ENCODE data around the gene CUL7. TPM values are rescaled to one million over a fixed set of nuclear protein-coding genes. Genes with fewer than 3 reads are reported as not detected.

Gene CUL7
- 46.1 and 54.8 TPM in 2 replicates for total RNA-seq

GRCh38 chr6:43053545-43054205, at the start of gene CUL7:
Gene CUL7, minus strand, starts transcription at chr6:43053851. Its CDS starts 1,063 bp downstream, at chr6:43052788.
- no peak for TF ChIP-seq CTCF (IDR thresholded peaks at IDR 0.05; ENCODE audit: insufficient read depth, low read depth, low read length)
- DNase-seq (ENCODE audit: low read depth), result peak; percentile 95
- peak within 1 kb of the TSS; percentile 93 for H3K4me3 ChIP-seq (ENCODE audit: low read depth, low read length)

- no peak for TF ChIP-seq CTCF (IDR thresholded peaks at IDR 0.05; ENCODE audit: insufficient read depth, low read depth, low read length)
Observed at GRCh38 chr6:43101497-43101896, 47.8 kb upstream of the CUL7 start.

GRCh38 chr6:43097502-43097901, 43.9 kb upstream of the CUL7 start:
- no peak for TF ChIP-seq CTCF (IDR thresholded peaks at IDR 0.05; ENCODE audit: insufficient read depth, low read depth, low read length)
- no peak overlapping the region for H3K4me3 ChIP-seq (ENCODE audit: low read depth, low read length)
- DNase-seq (ENCODE audit: low read depth), result no peak

More at GRCh38 chr6:43101497-43101896, 47.8 kb upstream of the CUL7 start:
- H3K4me3 ChIP-seq (ENCODE audit: low read depth, low read length), result no peak overlapping the region
- no peak for DNase-seq (ENCODE audit: low read depth)

GRCh38 chr6:43097098-43097489, 43.4 kb upstream of the CUL7 start:
- no peak for DNase-seq (ENCODE audit: low read depth)
- H3K4me3 ChIP-seq (ENCODE audit: low read depth, low read length), result no peak overlapping the region

GRCh38 chr6:43096451-43097097, 42.9 kb upstream of the CUL7 start:
- no peak overlapping the region for H3K4me3 ChIP-seq (ENCODE audit: low read depth, low read length)
- TF ChIP-seq CTCF (IDR thresholded peaks at IDR 0.05; ENCODE audit: insufficient read depth, low read depth, low read length), result no peak
- DNase-seq (ENCODE audit: low read depth), result peak; percentile 59

More at GRCh38 chr6:43097098-43097489, 43.4 kb upstream of the CUL7 start:
- TF ChIP-seq CTCF (IDR thresholded peaks at IDR 0.05; ENCODE audit: insufficient read depth, low read depth, low read length), result no peak

- TF ChIP-seq CTCF (IDR thresholded peaks at IDR 0.05; ENCODE audit: insufficient read depth, low read depth, low read length), result no peak
- H3K4me3 ChIP-seq (ENCODE audit: low read depth, low read length), result no peak overlapping the region
- no peak for DNase-seq (ENCODE audit: low read depth)
Observed at GRCh38 chr6:43095939-43096338, 42.3 kb upstream of the CUL7 start.
